WTC11 (cell line): Measurements from ENCODE around the gene C1QTNF2. TPM values are rescaled to one million over a fixed set of nuclear protein-coding genes. Genes with fewer than 3 reads are reported as not detected.

ENCODE experiments used
- ATAC-seq: fragments of 200-7000 bp; cut with Tn5 transposase; 2 replicates; pipeline ENCODE4 v1.10.0; 2021; ENCODE audit warnings: mild to moderate bottlenecking, moderate library complexity
- CTCF ChIA-PET: fragments of 300-600 bp; sonication (Branson Sonifier 250); formaldehyde crosslinking; loops from one replicate; lab custom pipeline; 2021; ENCODE audit warnings: antibody characterized with exemption; lab: Charles Lee
- POLR2A ChIA-PET: fragments of 350-600 bp; sonication (Branson Sonifier 250); formaldehyde crosslinking; loops from one replicate; lab custom pipeline; 2021; ENCODE audit warnings: antibody characterized with exemption; lab: Charles Lee
- DNase-seq: peaks from one replicate; pipeline ENCODE4 v3.0.0; 2021; ENCODE audit warnings: low spot score
- H3K27ac Mint-ChIP-seq: 2 replicates; pipeline ENCODE4 v1.8.0; 2021; ENCODE audit warnings: mixed read lengths
- H3K27me3 Mint-ChIP-seq: 2 replicates; pipeline ENCODE4 v1.8.0; 2021; ENCODE audit warnings: low read depth, mild to moderate bottlenecking, moderate library complexity, mixed read lengths
- H3K36me3 Mint-ChIP-seq: 2 replicates; pipeline ENCODE4 v1.8.0; 2021; ENCODE audit warnings: mixed read lengths
- H3K4me1 Mint-ChIP-seq: 2 replicates; pipeline ENCODE4 v1.8.0; 2022; ENCODE audit warnings: mixed read lengths
- H3K4me3 Mint-ChIP-seq: 2 replicates; pipeline ENCODE4 v1.8.0; 2021; ENCODE audit warnings: mild to moderate bottlenecking, moderate library complexity, mixed read lengths
- H3K9me3 Mint-ChIP-seq: 2 replicates; pipeline ENCODE4 v1.8.0; 2021; ENCODE audit warnings: mixed read lengths
- ATF1 ChIP-seq: sonication (generic); formaldehyde crosslinking; IDR thresholded peaks from 2 replicates; pipeline ENCODE4 v1.8.1; 2023; ENCODE audit warnings: mild to moderate bottlenecking, moderate library complexity, missing genetic modification reagents
- FOXJ3 ChIP-seq: sonication (generic); formaldehyde crosslinking; IDR thresholded peaks from 2 replicates; pipeline ENCODE4 v1.9.0; 2021; ENCODE audit warnings: missing genetic modification reagents, mild to moderate bottlenecking, borderline replicate concordance
- GTF2I ChIP-seq: fragments of 250-450 bp; sonication (Bioruptor Pico); conservative IDR thresholded peaks from 2 replicates; pipeline ENCODE4 v1.4.0; 2021; ENCODE audit warnings: mild to moderate bottlenecking
- JAZF1 ChIP-seq: fragments of 250-450 bp; sonication (Bioruptor Pico); IDR thresholded peaks from 2 replicates; pipeline ENCODE4 v1.9.0; 2021; ENCODE audit warnings: moderate library complexity, mild to moderate bottlenecking, inconsistent platforms
- KAT7 ChIP-seq: sonication (generic); formaldehyde crosslinking; IDR thresholded peaks from 2 replicates; pipeline ENCODE4 v1.8.1; 2023; ENCODE audit warnings: missing genetic modification reagents, mild to moderate bottlenecking, borderline replicate concordance
- MXD4 ChIP-seq: fragments of 250-450 bp; sonication (Bioruptor Pico); IDR thresholded peaks from 2 replicates; pipeline ENCODE4 v1.8.0; 2021; ENCODE audit warnings: mild to moderate bottlenecking, moderate library complexity, borderline replicate concordance
- MYBL2 ChIP-seq: sonication (generic); formaldehyde crosslinking; IDR thresholded peaks from 2 replicates; pipeline ENCODE4 v1.8.1; 2023; ENCODE audit warnings: mild to moderate bottlenecking, moderate library complexity, missing genetic modification reagents
- NR1H2 ChIP-seq: sonication (generic); formaldehyde crosslinking; IDR thresholded peaks from 2 replicates; pipeline ENCODE4 v1.9.0; 2021; ENCODE audit warnings: mild to moderate bottlenecking, moderate library complexity, missing genetic modification reagents
- NR2C2 ChIP-seq: sonication (generic); formaldehyde crosslinking; IDR thresholded peaks from 2 replicates; pipeline ENCODE4 v1.8.0; 2022; ENCODE audit warnings: mild to moderate bottlenecking, missing genetic modification reagents
- SP1 ChIP-seq: sonication (generic); formaldehyde crosslinking; conservative IDR thresholded peaks from 2 replicates; pipeline ENCODE4 v1.8.1; 2022; ENCODE audit warnings: missing genetic modification reagents
- TEAD4 ChIP-seq: sonication (generic); formaldehyde crosslinking; IDR thresholded peaks from 2 replicates; pipeline ENCODE4 v1.8.0; 2022; ENCODE audit warnings: mild to moderate bottlenecking, missing genetic modification reagents
- TP53 ChIP-seq: sonication (generic); formaldehyde crosslinking; IDR thresholded peaks from 2 replicates; pipeline ENCODE4 v1.8.1; 2023; ENCODE audit warnings: mild to moderate bottlenecking, missing genetic modification reagents
- ZNF317 ChIP-seq: sonication (generic); formaldehyde crosslinking; IDR thresholded peaks from 2 replicates; pipeline ENCODE4 v1.8.1; 2023; ENCODE audit warnings: low read depth, mild to moderate bottlenecking, moderate library complexity, missing genetic modification reagents, borderline replicate concordance
- ZNF671 ChIP-seq: fragments of 250-450 bp; sonication (Bioruptor Pico); IDR thresholded peaks from 2 replicates; pipeline ENCODE4 v1.8.0; 2021; ENCODE audit warnings: mild to moderate bottlenecking
- total RNA-seq: library from RNA; stranded (reverse); gene quantifications from 3 replicates; pipeline ENCODE4 v1.2.3, GENCODE V29; 2021
- TF ChIP-seq, protein P1 (sequence below): sonication (generic); formaldehyde crosslinking; conservative IDR thresholded peaks from 2 replicates; pipeline ENCODE4 v1.8.1; 2023; ENCODE audit warnings: mild to moderate bottlenecking, low read depth, missing genetic modification reagents, moderate library complexity
- TF ChIP-seq, protein P2 (sequence below): sonication (generic); formaldehyde crosslinking; IDR thresholded peaks from 2 replicates; pipeline ENCODE4 v1.8.1; 2023; ENCODE audit warnings: mild to moderate bottlenecking, missing genetic modification reagents
- TF ChIP-seq, protein P3 (sequence below): fragments of 250-450 bp; sonication (Bioruptor Pico); conservative IDR thresholded peaks from 2 replicates; pipeline ENCODE4 v1.9.0; 2021; ENCODE audit warnings: mild to moderate bottlenecking
- TF ChIP-seq, protein P4 (sequence below): sonication (generic); formaldehyde crosslinking; IDR thresholded peaks from 2 replicates; pipeline ENCODE4 v1.8.0; 2022; ENCODE audit warnings: mild to moderate bottlenecking, missing genetic modification reagents
- TF ChIP-seq, protein P5 (sequence below): fragments of 250-450 bp; sonication (Bioruptor Pico); IDR thresholded peaks from 2 replicates; pipeline ENCODE4 v1.9.0; 2021; ENCODE audit warnings: mild to moderate bottlenecking, borderline replicate concordance
- TF ChIP-seq, protein P6 (sequence below): sonication (generic); formaldehyde crosslinking; IDR thresholded peaks from 2 replicates; pipeline ENCODE4 v1.8.0; 2023; ENCODE audit warnings: missing genetic modification reagents

The C1QTNF2 gene
- total RNA-seq, 1 experiment from 2014 or later = 0.52 TPM

DNA sequence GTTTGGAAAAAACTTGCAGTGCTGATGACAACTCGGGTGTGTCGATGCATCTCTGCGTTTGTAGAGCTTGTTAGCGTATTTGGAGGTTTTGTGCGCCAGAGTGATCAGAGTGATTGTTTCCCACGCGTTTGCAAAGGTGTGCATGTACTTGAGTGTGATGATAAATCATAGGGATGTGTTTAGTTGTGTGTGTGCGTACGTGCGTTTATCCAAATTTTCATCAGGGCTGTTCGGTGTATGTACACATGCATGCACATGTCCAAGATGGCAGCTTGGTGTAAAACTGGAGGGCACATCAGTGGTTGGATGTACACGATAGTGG lies 248 bp upstream of the C1QTNF2 start:
- POLR2A ChIA-PET = interaction anchor here (0.6 kb wide), 1 partner anchor 26 kb away, joined by 8 read pairs; no protein-coding TSS in a partner anchor
- DNase-seq = no peak
- ATAC-seq = no peak
- TF ChIP-seq TEAD4 (CRISPR knock-in tag) = no peak
- TF ChIP-seq SP1 (CRISPR knock-in tag) = no peak
- TF ChIP-seq MXD4 (CRISPR knock-in tag) = no peak
- no peak for TF ChIP-seq TP53
- TF ChIP-seq, protein P1, sequence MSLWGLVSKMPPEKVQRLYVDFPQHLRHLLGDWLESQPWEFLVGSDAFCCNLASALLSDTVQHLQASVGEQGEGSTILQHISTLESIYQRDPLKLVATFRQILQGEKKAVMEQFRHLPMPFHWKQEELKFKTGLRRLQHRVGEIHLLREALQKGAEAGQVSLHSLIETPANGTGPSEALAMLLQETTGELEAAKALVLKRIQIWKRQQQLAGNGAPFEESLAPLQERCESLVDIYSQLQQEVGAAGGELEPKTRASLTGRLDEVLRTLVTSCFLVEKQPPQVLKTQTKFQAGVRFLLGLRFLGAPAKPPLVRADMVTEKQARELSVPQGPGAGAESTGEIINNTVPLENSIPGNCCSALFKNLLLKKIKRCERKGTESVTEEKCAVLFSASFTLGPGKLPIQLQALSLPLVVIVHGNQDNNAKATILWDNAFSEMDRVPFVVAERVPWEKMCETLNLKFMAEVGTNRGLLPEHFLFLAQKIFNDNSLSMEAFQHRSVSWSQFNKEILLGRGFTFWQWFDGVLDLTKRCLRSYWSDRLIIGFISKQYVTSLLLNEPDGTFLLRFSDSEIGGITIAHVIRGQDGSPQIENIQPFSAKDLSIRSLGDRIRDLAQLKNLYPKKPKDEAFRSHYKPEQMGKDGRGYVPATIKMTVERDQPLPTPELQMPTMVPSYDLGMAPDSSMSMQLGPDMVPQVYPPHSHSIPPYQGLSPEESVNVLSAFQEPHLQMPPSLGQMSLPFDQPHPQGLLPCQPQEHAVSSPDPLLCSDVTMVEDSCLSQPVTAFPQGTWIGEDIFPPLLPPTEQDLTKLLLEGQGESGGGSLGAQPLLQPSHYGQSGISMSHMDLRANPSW (CRISPR knock-in tag) = no peak
- no peak for TF ChIP-seq FOXJ3 (CRISPR knock-in tag)
- TF ChIP-seq MYBL2 (CRISPR knock-in tag) = no peak
- TF ChIP-seq, all 79 proteins: peak for 0
- Mint-ChIP-seq H3K36me3 (no peaks in the 10 kb centered on the region), H3K27me3 (peaks cover 54% of the 10 kb centered on the region), H3K4me1 (peaks cover 11% of the 10 kb centered on the region), H3K4me3 (peak overlapping the region; percentile 68), H3K9me3 (no peaks in the 10 kb centered on the region), H3K27ac (no peak overlapping the region)
- CTCF ChIA-PET = interaction anchor here (1.1 to 1.9 kb wide), 8 partner anchors 9 to 349 kb away, joined by 5 to 13 read pairs (median 8); no protein-coding TSS in a partner anchor

DNA sequence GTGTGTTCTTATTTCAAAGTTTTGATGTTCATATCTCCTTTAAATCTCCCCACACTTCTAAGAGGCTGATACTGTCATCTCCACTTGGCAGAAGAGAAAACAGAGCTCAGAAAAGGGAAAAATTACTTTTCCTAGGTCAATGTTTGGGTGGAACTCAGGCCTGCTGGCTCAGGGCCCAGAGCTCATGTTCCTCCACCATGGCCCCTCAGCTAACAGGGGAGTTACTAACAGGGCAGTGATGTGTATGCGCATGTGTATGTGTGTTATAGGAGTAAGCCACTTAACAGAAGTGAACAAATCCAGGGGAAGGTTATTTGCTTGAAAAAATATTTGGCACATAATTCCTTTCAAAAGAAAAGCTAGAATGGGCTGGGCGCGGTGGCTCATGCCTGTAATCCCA lies 2.5 kb downstream of the C1QTNF2 start:
- Mint-ChIP-seq H3K4me3 (no peak overlapping the region), H3K27ac (no peak overlapping the region), H3K36me3 (no peaks in the 10 kb centered on the region), H3K9me3 (no peaks in the 10 kb centered on the region), H3K4me1 (peaks cover 14% of the 10 kb centered on the region), H3K27me3 (peaks cover 48% of the 10 kb centered on the region)
- DNase-seq = no peak
- TF ChIP-seq, protein P2, sequence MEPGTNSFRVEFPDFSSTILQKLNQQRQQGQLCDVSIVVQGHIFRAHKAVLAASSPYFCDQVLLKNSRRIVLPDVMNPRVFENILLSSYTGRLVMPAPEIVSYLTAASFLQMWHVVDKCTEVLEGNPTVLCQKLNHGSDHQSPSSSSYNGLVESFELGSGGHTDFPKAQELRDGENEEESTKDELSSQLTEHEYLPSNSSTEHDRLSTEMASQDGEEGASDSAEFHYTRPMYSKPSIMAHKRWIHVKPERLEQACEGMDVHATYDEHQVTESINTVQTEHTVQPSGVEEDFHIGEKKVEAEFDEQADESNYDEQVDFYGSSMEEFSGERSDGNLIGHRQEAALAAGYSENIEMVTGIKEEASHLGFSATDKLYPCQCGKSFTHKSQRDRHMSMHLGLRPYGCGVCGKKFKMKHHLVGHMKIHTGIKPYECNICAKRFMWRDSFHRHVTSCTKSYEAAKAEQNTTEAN = no peak
- TF ChIP-seq NR2C2 (CRISPR knock-in tag) = no peak
- no peak for TF ChIP-seq JAZF1 (CRISPR knock-in tag)
- no peak for TF ChIP-seq KAT7 (CRISPR knock-in tag)
- no peak for TF ChIP-seq NR1H2 (CRISPR knock-in tag)
- no peak for TF ChIP-seq SP1 (CRISPR knock-in tag)
- TF ChIP-seq MYBL2 (CRISPR knock-in tag) = no peak
- no peak for TF ChIP-seq GTF2I (CRISPR knock-in tag)
- ATAC-seq = no peak
- CTCF ChIA-PET = interaction anchor here (0.6 kb wide), 1 partner anchor 173 kb away, joined by 3 read pairs; no protein-coding TSS in a partner anchor
- POLR2A ChIA-PET = interaction anchor here (0.6 kb wide), 1 partner anchor 51 kb away, joined by 3 read pairs; the partner anchor contains the start of gene SLU7

DNA sequence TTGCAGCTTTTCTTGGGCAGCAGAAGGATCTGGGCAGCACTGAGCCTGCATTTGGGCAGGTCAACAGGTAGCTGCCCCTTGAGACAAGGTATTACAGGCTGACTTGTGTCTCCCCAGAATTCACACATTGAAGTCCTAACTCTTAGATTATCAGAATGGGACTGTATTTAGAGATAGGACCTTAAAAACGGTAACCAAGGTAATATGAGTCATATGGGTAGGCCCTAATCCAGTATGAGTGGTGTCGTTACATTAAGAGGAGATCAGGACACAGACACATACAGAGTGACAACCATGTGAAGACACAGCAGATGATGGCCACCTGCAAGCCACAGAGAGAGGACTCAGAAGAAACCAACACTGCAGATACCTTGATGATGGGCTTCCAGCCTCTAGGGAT lies 3.2 kb downstream of the C1QTNF2 start:
- ATAC-seq (no peak), DNase-seq (no peak)
- CTCF ChIA-PET = no interaction called here
- peaks cover 42% of the 10 kb centered on the region for H3K27me3 Mint-ChIP-seq
- H3K9me3 Mint-ChIP-seq = no peaks in the 10 kb centered on the region
- no peak overlapping the region for H3K27ac Mint-ChIP-seq
- peaks cover 14% of the 10 kb centered on the region for H3K4me1 Mint-ChIP-seq
- no peak overlapping the region for H3K4me3 Mint-ChIP-seq
- POLR2A ChIA-PET = interaction anchor here (0.6 kb wide), 1 partner anchor 1610 kb away, joined by 4 read pairs; no protein-coding TSS in a partner anchor
- H3K36me3 Mint-ChIP-seq = no peaks in the 10 kb centered on the region
- TF ChIP-seq, protein P3, sequence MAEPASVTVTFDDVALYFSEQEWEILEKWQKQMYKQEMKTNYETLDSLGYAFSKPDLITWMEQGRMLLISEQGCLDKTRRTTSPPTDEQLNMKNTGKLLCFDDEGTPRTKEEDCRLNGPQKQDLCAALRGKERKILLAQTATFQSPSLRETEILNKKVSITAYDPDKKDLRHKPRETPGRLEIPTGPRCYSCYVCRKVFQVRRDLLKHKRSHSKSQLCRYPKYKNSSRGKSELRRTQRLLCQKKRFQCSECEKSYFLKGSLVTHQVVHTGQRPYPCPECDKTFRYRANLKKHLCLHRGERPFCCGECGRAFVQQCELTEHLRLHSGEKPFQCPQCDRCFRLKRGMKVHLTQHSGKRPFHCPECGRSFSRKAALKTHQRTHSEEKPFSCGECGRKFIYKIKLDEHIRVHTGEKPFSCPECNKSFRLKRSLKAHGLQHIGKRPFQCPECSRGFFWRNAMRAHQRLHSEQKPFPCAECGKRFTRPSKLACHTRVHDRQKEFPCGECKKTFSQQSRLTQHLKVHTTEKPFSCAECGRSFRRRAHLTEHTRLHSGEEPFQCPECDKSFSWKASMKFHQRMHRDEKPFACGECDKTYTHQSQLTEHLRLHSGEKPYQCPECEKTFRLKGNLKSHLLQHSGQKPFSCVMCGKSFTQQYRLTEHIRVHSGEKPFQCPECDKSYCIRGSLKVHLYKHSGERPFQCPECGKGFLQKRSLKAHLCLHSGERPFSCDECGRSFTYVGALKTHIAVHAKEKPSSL (CRISPR knock-in tag) = no peak
- no peak for TF ChIP-seq ZNF317
- no peak for TF ChIP-seq MXD4 (CRISPR knock-in tag)
- TF ChIP-seq, protein P4, sequence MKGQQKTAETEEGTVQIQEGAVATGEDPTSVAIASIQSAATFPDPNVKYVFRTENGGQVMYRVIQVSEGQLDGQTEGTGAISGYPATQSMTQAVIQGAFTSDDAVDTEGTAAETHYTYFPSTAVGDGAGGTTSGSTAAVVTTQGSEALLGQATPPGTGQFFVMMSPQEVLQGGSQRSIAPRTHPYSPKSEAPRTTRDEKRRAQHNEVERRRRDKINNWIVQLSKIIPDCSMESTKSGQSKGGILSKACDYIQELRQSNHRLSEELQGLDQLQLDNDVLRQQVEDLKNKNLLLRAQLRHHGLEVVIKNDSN (CRISPR knock-in tag) = no peak
- TF ChIP-seq ZNF671 (CRISPR knock-in tag) = no peak
- TF ChIP-seq, protein P5, sequence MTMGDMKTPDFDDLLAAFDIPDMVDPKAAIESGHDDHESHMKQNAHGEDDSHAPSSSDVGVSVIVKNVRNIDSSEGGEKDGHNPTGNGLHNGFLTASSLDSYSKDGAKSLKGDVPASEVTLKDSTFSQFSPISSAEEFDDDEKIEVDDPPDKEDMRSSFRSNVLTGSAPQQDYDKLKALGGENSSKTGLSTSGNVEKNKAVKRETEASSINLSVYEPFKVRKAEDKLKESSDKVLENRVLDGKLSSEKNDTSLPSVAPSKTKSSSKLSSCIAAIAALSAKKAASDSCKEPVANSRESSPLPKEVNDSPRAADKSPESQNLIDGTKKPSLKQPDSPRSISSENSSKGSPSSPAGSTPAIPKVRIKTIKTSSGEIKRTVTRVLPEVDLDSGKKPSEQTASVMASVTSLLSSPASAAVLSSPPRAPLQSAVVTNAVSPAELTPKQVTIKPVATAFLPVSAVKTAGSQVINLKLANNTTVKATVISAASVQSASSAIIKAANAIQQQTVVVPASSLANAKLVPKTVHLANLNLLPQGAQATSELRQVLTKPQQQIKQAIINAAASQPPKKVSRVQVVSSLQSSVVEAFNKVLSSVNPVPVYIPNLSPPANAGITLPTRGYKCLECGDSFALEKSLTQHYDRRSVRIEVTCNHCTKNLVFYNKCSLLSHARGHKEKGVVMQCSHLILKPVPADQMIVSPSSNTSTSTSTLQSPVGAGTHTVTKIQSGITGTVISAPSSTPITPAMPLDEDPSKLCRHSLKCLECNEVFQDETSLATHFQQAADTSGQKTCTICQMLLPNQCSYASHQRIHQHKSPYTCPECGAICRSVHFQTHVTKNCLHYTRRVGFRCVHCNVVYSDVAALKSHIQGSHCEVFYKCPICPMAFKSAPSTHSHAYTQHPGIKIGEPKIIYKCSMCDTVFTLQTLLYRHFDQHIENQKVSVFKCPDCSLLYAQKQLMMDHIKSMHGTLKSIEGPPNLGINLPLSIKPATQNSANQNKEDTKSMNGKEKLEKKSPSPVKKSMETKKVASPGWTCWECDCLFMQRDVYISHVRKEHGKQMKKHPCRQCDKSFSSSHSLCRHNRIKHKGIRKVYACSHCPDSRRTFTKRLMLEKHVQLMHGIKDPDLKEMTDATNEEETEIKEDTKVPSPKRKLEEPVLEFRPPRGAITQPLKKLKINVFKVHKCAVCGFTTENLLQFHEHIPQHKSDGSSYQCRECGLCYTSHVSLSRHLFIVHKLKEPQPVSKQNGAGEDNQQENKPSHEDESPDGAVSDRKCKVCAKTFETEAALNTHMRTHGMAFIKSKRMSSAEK = no peak
- TF ChIP-seq, protein P6, sequence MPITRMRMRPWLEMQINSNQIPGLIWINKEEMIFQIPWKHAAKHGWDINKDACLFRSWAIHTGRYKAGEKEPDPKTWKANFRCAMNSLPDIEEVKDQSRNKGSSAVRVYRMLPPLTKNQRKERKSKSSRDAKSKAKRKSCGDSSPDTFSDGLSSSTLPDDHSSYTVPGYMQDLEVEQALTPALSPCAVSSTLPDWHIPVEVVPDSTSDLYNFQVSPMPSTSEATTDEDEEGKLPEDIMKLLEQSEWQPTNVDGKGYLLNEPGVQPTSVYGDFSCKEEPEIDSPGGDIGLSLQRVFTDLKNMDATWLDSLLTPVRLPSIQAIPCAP = no peak
- no peak for TF ChIP-seq ATF1 (CRISPR knock-in tag)
- TF ChIP-seq NR2C2 (CRISPR knock-in tag) = no peak
